ENCODE data around the gene LUM.

DNA sequence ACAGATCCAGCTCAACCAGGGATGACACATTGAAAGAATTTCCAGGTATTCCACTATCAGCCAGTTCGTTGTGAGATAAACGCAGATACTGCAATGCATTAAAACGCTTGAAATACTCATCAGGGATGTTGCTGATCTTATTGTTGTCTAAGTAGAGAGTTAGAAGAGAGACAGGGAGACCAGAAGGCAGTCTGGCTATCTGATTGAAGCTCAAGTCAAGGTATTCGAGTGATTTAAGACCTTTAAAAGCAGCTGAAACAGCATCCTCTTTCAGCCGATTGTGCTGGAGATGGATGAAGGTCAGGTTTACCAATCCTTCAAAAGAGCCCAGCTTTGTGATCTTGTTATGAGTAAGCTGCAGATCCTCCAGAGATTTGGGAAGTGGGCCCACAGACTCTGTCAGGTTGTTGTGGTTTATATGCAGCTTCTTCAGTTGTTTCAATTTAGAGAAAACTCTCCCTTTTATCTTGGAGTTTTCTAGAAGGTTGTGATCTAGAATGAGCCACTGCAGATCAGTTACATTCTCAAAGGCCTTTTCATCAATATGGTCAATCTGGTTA lies 3.0 kb downstream of the LUM start:
- TF ChIP-seq NFE2L2 (conservative IDR thresholded peaks at IDR 0.05; ENCODE audit: low read length): no peak
- no peak for TF ChIP-seq CHD2 (IDR thresholded peaks at IDR 0.05; ENCODE audit: low read length, partially characterized antibody)
- TF ChIP-seq, protein P1, sequence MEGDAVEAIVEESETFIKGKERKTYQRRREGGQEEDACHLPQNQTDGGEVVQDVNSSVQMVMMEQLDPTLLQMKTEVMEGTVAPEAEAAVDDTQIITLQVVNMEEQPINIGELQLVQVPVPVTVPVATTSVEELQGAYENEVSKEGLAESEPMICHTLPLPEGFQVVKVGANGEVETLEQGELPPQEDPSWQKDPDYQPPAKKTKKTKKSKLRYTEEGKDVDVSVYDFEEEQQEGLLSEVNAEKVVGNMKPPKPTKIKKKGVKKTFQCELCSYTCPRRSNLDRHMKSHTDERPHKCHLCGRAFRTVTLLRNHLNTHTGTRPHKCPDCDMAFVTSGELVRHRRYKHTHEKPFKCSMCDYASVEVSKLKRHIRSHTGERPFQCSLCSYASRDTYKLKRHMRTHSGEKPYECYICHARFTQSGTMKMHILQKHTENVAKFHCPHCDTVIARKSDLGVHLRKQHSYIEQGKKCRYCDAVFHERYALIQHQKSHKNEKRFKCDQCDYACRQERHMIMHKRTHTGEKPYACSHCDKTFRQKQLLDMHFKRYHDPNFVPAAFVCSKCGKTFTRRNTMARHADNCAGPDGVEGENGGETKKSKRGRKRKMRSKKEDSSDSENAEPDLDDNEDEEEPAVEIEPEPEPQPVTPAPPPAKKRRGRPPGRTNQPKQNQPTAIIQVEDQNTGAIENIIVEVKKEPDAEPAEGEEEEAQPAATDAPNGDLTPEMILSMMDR (IDR thresholded peaks at IDR 0.05): no peak
- TF ChIP-seq JUN (IDR thresholded peaks at IDR 0.05): no peak
- TF ChIP-seq, protein P2, sequence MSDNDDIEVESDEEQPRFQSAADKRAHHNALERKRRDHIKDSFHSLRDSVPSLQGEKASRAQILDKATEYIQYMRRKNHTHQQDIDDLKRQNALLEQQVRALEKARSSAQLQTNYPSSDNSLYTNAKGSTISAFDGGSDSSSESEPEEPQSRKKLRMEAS (IDR thresholded peaks at IDR 0.05): no peak
- TF ChIP-seq KDM1A (IDR thresholded peaks at IDR 0.05; ENCODE audit: low read depth): no peak
